Posterior cingulate gyrus (tissue), 11 donors: ENCODE data around the gene ARHGAP42.
"Not testable (repeated sequence)": the region's sequence is repeated elsewhere in the genome, so short reads cannot be mapped to it uniquely, and the experiment has no call there.

ENCODE experiments used
- DNase-seq, 10 donors: peaks; one replicate each; pipeline versions ENCODE4 v3.0.0 to v3.0.0-alpha.2; 2020 to 2021; ENCODE audit warnings: mixed read lengths in 3 of 10
- intact Hi-C: fragments of 100-400 bp; cut with DNase I; formaldehyde crosslinking; loops from one replicate; pipeline ENCODE4 v1.15.1; 2023

The ARHGAP42 gene

DNA sequence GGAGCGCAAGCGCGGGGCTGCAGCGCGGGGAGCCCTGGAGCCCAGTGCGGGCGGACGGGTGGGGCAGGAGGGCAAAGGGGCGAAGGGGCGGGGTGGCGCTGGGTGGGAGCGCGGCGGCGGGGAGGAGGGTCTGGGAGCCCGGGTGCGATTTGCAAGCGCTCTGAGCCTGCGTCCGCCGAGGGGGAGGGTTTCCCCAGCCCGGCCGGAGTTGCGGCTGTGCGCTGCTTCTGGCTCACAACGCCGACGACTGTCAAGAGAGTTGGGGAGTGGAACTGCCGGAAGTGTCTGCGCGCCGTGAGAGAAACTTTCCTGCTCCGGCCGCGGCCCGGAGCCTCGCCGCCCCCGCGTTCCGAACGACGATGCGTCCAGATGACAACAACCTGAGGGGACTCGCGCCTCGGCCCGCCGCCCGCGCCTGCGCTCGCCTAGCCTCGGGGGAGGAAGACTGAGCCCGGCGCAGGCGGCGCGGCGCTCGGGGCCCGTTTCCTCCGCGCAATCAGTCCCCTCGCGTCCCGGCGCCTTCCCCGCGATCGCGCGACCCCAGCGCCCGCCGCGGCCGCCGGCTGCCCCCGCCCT is at the start of gene ARHGAP42:
ARHGAP42 (plus strand) TSS at position 235 of the 576 bp plus-strand sequence. CDS start 391 bp downstream, outside the sequence.
- intact Hi-C loops: loop anchor here (5.0 kb wide), 1 partner anchor 165 kb away; no protein-coding TSS in a partner anchor
- DNase-seq: peak; percentile 32 to 93 (median 56)

- intact Hi-C loops: no loop called here
- peak in 8 of 10 donors; percentile 18 to 90 (median 44) for DNase-seq
Measured at GRCh38 chr11:100637706-100638105, 49.4 kb upstream of the ARHGAP42 start.

DNA sequence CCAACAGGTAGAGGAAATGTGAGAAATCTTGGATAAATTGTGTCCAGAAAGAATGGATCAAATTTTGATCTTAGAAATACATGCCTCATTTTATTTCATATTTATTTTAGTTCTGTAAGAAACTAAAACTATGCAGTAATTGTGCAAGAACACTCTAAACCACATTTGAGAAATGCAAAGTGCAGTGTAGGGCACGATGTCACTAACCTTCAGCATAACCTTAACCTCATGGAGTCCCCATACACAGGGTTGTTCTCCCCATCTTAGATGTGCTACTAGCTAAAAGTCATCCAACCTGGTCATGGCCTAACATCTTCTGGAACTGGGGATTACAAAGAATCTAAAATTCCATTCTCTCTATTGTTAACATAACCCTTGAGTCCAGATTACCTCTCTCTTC is 48.4 kb upstream of the ARHGAP42 start:
- no peak for DNase-seq
- intact Hi-C loops: no loop called here

DNA sequence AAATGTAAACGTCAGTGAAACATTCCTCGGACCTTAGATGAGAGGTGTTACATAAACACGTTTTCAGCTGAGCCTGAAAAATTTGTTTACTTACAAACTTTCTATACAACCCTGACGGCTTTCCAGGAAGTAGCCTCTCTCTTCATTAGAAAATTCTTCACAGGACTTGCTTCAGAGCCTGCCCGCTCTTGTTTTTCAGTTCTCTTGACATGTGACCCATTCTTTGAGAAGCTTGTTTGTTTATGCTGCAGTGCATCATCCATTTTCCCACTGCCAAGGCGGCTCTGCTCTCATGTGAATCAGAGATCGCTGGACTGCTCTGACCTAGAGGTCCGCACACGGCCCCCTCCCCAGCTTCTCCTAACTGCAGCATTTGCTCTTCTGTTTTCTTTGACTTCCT is 47.9 kb upstream of the ARHGAP42 start:
- DNase-seq: peak in 2 of 10 donors; percentile 22 to 78
- intact Hi-C loops: no loop called here

GRCh38 chr11:100640071-100640470 is 47.0 kb upstream of the ARHGAP42 start:
- intact Hi-C loops: no loop called here
- no peak for DNase-seq

GRCh38 chr11:100640646-100641045 is 46.4 kb upstream of the ARHGAP42 start:
- no peak for DNase-seq
- intact Hi-C loops: no loop called here

DNA sequence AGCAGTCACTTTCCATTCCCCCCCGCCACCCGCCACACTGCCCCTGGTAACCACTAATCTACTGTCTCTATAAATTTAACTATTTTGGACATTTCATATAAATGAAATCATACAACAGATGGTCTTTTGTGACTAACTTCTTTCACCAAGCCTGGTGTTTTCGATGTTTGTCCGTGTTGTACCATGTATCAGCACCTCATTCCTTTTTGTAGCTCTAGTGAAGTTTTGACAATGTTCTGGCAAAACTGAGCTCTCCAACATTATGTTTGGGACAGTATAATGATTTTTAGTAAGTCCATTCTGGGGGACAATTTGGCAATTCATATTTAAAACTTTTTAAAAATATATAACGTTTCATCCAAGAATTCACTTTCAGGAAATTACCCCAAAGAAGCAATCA is 45.6 kb upstream of the ARHGAP42 start:
- no peak for DNase-seq
- intact Hi-C loops: no loop called here

DNA sequence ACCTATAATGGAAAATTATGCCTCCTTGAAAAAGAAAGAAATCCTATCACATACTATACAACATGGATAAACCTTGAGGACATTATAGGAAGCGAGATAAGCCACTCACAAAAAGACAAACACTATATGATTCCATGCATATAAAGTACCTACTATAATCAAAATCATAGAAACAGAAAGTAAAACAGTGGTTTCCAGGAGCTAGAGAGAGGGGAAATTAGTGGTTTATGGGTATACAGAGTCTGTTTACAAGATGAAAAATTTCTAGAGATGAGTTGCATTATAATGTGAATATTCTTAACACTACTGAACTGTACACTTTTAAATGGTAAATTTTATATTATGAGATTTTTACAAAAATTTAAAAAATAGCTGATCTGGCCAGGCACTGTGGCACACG is 40.5 kb upstream of the ARHGAP42 start:
- intact Hi-C loops: no loop called here
- DNase-seq: no peak

DNA sequence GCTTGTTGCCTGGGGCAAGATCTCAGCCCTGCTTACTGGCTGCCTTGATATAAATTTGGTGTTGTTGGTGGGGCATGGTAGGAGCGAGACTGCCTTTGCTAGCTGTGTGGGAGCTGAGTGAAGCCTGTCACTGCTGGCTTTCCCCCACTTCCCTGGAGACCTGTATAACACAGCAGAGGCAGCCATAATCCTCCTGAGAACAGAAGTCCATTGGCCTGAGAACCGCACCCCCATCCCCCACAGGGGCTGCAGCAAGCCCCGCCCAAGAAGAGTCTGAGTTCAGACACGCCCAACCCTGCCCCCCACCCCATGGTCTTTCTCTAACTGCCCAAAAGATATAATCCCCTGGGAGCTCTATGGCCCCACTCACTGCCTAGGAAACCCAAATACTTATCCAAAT is 39.2 kb upstream of the ARHGAP42 start:
- intact Hi-C loops: no loop called here
- DNase-seq: no peak

DNA sequence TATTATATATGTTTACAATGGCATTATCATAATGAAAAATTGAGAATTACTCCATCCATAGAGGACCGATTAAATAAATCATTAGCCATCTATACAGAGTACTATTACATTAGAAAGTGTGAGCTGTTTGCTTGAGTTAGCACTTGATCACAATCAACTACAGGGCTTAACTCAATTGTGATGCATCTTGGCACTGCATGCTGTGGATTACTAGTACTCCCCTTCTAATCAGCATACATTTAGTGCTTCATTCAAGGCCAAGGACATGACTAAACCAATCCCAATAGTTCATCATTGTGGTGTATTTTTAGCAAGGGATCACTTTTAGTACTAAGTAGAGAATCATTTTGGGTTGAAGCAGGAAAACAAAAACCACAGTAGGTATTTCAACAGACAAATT is 23.5 kb upstream of the ARHGAP42 start:
- DNase-seq: no peak
- intact Hi-C loops: no loop called here

DNA sequence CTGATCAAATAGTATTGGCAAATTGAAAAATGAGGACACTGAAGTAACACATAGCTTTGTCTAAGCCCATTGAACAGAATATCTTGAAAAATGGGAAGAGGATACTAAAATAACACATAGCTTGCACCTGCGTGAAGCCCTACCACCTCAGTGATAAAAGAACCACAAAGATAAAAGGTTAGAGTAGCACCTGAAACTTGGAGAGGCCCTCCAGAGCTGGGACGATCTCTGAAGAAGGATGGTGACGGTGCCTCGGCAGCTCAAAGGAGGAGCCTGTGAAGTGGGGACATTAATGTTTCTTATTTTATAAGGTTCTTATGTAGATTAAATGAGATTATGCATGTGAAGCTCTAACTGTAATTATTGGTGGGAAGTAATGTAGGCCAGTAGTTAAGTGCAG is 23.1 kb upstream of the ARHGAP42 start:
- intact Hi-C loops: no loop called here
- no peak for DNase-seq

GRCh38 chr11:100666816-100667215 is 20.3 kb upstream of the ARHGAP42 start:
- DNase-seq, intact Hi-C loops: not testable (repeated sequence)

- DNase-seq: no peak
- intact Hi-C loops: no loop called here
Measured at GRCh38 chr11:100667449-100667848, 19.6 kb upstream of the ARHGAP42 start.

DNA sequence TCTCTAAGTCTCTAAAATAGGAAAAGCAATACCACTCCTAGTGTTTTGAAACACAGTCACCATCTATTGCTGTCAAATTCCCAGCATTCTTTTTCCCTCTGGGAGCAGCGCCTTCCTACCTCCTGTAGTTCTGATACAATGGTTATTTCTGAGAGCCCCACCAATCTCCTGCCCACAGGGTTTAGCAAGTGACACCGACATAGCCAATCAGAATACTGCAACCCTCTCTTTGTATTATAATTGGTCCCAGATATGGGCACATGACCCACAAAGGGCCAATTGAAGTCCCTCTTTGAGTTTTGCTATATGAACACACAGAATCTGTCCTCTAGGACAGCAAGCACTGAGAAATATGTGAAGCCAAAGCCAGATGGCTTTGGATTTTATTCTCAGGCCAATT is 16.9 kb upstream of the ARHGAP42 start:
- DNase-seq: no peak
- intact Hi-C loops: no loop called here

- intact Hi-C loops: no loop called here
- no peak for DNase-seq
Measured at GRCh38 chr11:100671471-100671870, 15.6 kb upstream of the ARHGAP42 start.

DNA sequence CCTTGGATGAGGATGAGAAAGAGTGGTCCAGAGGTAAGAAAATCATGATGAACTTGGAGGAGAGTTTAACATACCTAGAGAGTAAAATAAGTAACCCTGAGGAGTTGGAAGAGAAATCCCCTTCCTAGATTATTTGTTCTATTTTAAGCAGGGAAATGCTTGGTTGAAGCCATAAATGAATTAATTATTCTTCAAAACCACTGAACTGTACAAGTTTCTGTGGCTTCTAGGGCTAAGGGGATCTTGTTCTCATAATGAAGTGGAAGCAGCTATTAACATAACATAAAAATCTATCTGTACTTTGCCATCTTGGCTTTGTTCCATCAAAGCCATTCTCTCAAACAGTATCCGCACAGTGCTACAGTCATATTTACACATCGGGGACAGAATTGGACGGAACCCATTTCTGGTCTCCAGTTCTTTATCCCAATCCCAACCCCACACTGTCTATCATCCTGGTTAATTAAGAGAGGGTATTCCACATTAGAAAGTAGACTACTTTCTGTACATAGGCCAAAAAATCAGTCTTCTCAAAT is 14.5 kb upstream of the ARHGAP42 start:
- intact Hi-C loops: no loop called here
- no peak for DNase-seq

DNA sequence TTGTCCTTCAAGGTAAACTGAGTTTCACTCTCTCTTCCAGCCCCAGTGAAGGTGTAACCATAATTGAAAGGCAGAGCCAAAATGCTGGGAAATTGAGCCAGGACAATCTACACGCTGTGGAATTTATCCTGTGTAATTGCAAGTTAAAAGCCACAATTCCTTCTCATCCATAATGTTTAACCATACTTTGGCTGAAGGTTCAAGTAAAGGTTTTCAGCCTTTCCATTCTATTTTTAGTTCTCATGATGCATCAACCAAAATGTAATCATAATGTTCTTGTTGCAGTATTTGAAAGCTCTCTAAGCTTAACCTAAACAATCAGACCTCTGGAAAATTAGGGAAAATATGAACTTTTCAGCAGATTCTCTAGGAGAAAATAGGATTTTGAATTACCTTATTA is 14.0 kb upstream of the ARHGAP42 start:
- intact Hi-C loops: no loop called here
- DNase-seq: no peak

DNA sequence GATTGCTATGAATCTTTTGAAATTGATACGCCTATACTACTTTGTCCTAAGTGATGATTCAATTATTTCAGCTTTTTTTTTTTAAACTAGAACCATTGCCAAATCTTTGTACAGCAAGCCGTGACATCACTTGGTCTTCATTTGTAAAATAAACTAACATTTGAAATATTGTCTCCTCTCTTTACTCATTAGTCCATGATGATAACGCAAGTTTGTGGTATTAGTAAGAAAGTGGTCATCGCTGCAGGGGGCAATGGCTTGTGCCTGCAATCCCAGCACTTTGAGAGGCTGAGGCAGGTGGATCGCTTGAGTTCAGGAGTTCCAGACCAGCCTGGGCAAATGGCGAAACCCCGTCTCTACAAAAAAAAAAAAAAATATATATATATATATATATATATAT is 12.9 kb upstream of the ARHGAP42 start:
- DNase-seq: no peak
- intact Hi-C loops: no loop called here

- intact Hi-C loops: no loop called here
- DNase-seq: no peak
Measured at GRCh38 chr11:100675115-100675650, 11.9 kb upstream of the ARHGAP42 start.

DNA sequence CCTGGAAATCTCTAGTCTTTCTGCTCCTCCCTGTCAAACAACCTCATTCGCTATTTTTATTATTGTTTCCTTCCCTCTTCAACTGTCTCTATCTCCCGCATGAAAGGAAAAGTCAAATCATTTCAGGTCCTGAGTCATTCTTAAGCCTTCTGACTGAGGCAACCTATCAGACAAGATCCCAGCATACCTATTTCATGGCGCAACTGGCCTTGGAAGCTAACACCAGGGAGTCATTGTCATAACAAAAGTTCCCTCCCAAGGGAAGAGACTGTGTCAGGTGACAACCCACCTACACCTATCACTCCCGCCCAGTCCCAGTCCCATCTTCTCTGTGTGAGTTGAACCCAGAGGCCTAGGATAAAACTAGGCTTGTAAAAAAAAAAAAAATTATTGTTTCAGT is 10.2 kb upstream of the ARHGAP42 start:
- intact Hi-C loops: no loop called here
- DNase-seq: no peak

- intact Hi-C loops: no loop called here
- DNase-seq: no peak
Measured at GRCh38 chr11:100677796-100678195, 9.3 kb upstream of the ARHGAP42 start.

GRCh38 chr11:100680070-100680469 is 7.0 kb upstream of the ARHGAP42 start:
- peak in 6 of 10 donors; percentile 10 to 87 (median 32) for DNase-seq
- intact Hi-C loops: loop anchor here (5.0 kb wide), 1 partner anchor 252 kb away; no protein-coding TSS in a partner anchor
